GM12873 (cell line): ENCODE results near the gene MTF1.

Source experiments
- CTCF ChIP-seq: IDR thresholded peaks from 2 replicates; pipeline ENCODE4 v1.5.1; 2012; ENCODE audit warnings: low read depth, mild to moderate bottlenecking, moderate library complexity, low read length, control low read depth; ENCODE audit not compliant: insufficient read depth; ENCODE audit errors: missing control alignments

The MTF1 gene

GRCh38 chr1:37767488-37767887 is 91.9 kb downstream of the MTF1 start:
- no peak for TF ChIP-seq CTCF

- peak; percentile 34 for TF ChIP-seq CTCF
Observed at GRCh38 chr1:37765916-37766664, 93.3 kb downstream of the MTF1 start.

GRCh38 chr1:37764888-37765441 is 94.4 kb downstream of the MTF1 start, which contains the start of gene EPHA10:
Gene EPHA10, minus strand, starts transcription at chr1:37765120. Its CDS starts 54 bp downstream, at chr1:37765066.
- no peak for TF ChIP-seq CTCF

GRCh38 chr1:37764414-37764825 is 95.0 kb downstream of the MTF1 start:
- no peak for TF ChIP-seq CTCF

GRCh38 chr1:37763791-37764413 is 95.5 kb downstream of the MTF1 start:
- TF ChIP-seq CTCF: no peak

- TF ChIP-seq CTCF: no peak
Observed at GRCh38 chr1:37762516-37762915, 96.9 kb downstream of the MTF1 start.

- TF ChIP-seq CTCF: no peak
Observed at GRCh38 chr1:37761416-37762095, 97.8 kb downstream of the MTF1 start.
